Measurements from ENCODE around the gene PAX8. TPM values are rescaled to one million over a fixed set of nuclear protein-coding genes. Genes with fewer than 3 reads are reported as not detected.

PAX8 gene
- 1.0 and 1.9 TPM in 2 replicates for total RNA-seq

DNA sequence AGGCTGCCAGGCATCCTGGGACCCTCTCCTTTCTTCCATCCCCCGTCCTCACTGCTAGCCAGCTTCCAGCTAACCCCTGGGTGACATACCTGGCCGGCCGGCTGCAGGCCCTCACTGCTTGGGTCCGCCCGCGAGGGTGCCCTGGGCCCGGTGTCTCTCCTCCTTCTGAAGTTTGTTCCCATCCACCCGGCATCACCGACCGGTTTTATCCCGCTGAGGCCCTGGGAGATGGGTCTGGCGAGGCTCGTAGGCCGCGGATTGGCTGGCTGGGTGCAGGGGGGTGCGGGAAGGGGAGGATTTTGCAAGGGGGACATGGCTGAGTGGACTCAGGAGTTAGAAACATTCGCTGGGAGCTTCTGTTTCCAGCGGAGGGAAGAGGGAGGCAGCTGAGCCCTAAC lies at the start of gene PAX8:
TSS of gene PAX8 (minus strand) at position 180 of the 398 bp plus-strand sequence. CDS start 527 bp downstream, outside the sequence.

GRCh38 chr2:113173542-113174375 lies 105.0 kb downstream of the PAX8 start, which contains the start of gene PSD4:
TSS of gene PSD4 (plus strand) at chr2:113173971. CDS start at chr2:113182457, 8,486 bp downstream.

Other genes with a start within 250 kb of the PAX8 start
- not detected in 2 replicates for gene IL36B, start 226.1 kb downstream of the PAX8 start, total RNA-seq
- not detected in 2 replicates for gene IL36RN, start 219.7 kb downstream of the PAX8 start, total RNA-seq
- gene IL1F10, start 211.0 kb downstream of the PAX8 start, total RNA-seq = not detected in 2 replicates
- 0.13 TPM in 1 of 2 replicates, not detected in the other for gene IL1RN, start 151.3 kb downstream of the PAX8 start, total RNA-seq
- gene PSD4, start 105.0 kb downstream of the PAX8 start, total RNA-seq = 8.3 and 14.8 TPM in 2 replicates
- gene ZNG1B, start 158.8 kb upstream of the PAX8 start, total RNA-seq = 9.6 and 17.3 TPM in 2 replicates
- gene FOXD4L1, start 219.7 kb upstream of the PAX8 start, total RNA-seq = under 0.01 and 0.16 TPM in 2 replicates